Esophagus muscularis mucosa (tissue), 4 donors: ENCODE results near the gene MAP3K1. TPM values are rescaled to one million over a fixed set of nuclear protein-coding genes. Genes with fewer than 3 reads are reported as not detected.

Experiments
- DNase-seq: peaks from one replicate; pipeline ENCODE4 v3.0.0-alpha.2; 2017; ENCODE audit errors: extremely low spot score
- H3K27ac ChIP-seq, 4 donors: fragments of 200-600 bp; sonication (generic); replicated peaks in 1 of 4; 1 replicate in 3 of 4; 2 replicates in 1 of 4; pipeline ENCODE4 v1.5.1; 2016 to 2019; ENCODE audit warnings: mild to moderate bottlenecking in 1 of 4
- H3K27me3 ChIP-seq, 4 donors: fragments of 200-600 bp; sonication (generic); one replicate each; pipeline versions ENCODE4 v1.5.1 to v1.6.0; 2016 to 2019
- H3K36me3 ChIP-seq, 4 donors: fragments of 200-600 bp; sonication (generic); one replicate each; pipeline ENCODE4 v1.5.1; 2016 to 2019
- H3K4me1 ChIP-seq, 4 donors: fragments of 200-600 bp; sonication (generic); one replicate each; pipeline ENCODE4 v1.5.1; 2016 to 2019
- H3K4me3 ChIP-seq, 4 donors: fragments of 200-600 bp; sonication (generic); 1 replicate in 2 of 4; 2 replicates in 2 of 4; pipeline ENCODE4 v1.5.1; 2016 to 2019; ENCODE audit warnings: mild to moderate bottlenecking in 4 of 4, moderate library complexity in 1 of 4
- H3K9me3 ChIP-seq, 4 donors: fragments of 200-600 bp; sonication (generic); 1 replicate in 3 of 4; 2 replicates in 1 of 4; pipeline ENCODE4 v1.5.1; 2016 to 2019
- CTCF ChIP-seq, 3 experiments: fragments of 200-600 bp in 2 of 3; fragments of 450-650 bp in 1 of 3; sonication (generic) in 2 of 3; IDR thresholded peaks; one replicate each; pipeline ENCODE4 v1.5.1; 2017 to 2019; ENCODE audit warnings: antibody characterized with exemption in 3 of 3, mild to moderate bottlenecking in 2 of 3, moderate library complexity in 1 of 3
- EP300 ChIP-seq: sonication (generic); formaldehyde crosslinking; IDR thresholded peaks from one replicate; pipeline ENCODE4 v1.6.1; 2017; ENCODE audit warnings: antibody characterized with exemption
- POLR2A ChIP-seq: fragments of 450-650 bp; IDR thresholded peaks from one replicate; pipeline ENCODE4 v1.6.1; 2017; ENCODE audit warnings: antibody characterized with exemption, moderate library complexity, mild to moderate bottlenecking, low read depth
- POLR2AphosphoS5 ChIP-seq, 2 donors: sonication (generic); formaldehyde crosslinking; IDR thresholded peaks; one replicate each; pipeline ENCODE4 v1.6.1; 2017; ENCODE audit warnings: antibody characterized with exemption in 2 of 2
- WGBS: methylation state at CpG from one replicate; pipeline ENCODE4 v1.1.5; 2018; 5-methylcytosine and 5-hydroxymethylcytosine counted together
- intact Hi-C: fragments of 100-400 bp; cut with DNase I; formaldehyde crosslinking; loops from one replicate; pipeline ENCODE4 v1.15.1; 2023
- total RNA-seq, 4 donors: library from RNA; depleted of rRNA; stranded (reverse); fragments of >200 nt; gene quantifications; one replicate each; pipeline versions ENCODE4 v1.1.0 to v1.2.1, GENCODE V29; 2016

Gene MAP3K1
- total RNA-seq, 4 donors from 2014 or later = 7.2 to 12.3 (median 8.8) TPM

- WGBS = 31% methylated on average over 21 of the region's 31 CpGs
- DNase-seq = no peak
- peak overlapping the region; percentile 85 to 96 (median 92) for H3K27ac ChIP-seq
- H3K27me3 ChIP-seq = no peaks in the 10 kb centered on the region
- H3K4me3 ChIP-seq = peak overlapping the region; percentile 81 to 96 (median 94)
- no peaks in the 10 kb centered on the region for H3K36me3 ChIP-seq
- H3K4me1 ChIP-seq = peaks cover 13 to 33% (median 30%) of the 10 kb centered on the region in 4 donors
- no peaks in the 10 kb centered on the region for H3K9me3 ChIP-seq
- intact Hi-C loops = no loop called here
- TF ChIP-seq POLR2A (no peak), CTCF (IDR thresholded peaks at IDR 0.05) (peak in 1 of 3 experiments; percentile 1), POLR2AphosphoS5 (IDR thresholded peaks at IDR 0.05) (no peak), EP300 (no peak)
Measured at GRCh38 chr5:56814361-56814962, 887 bp upstream of the MAP3K1 start.

GRCh38 chr5:56815658-56816545 is 553 bp downstream of the MAP3K1 start:
- Histone ChIP-seq H3K27ac (peak overlapping the region; percentile 85 to 96 (median 92)), H3K4me1 (peaks cover 13 to 45% (median 36%) of the 10 kb centered on the region in 4 donors), H3K4me3 (peak overlapping the region; percentile 81 to 96 (median 94)), H3K36me3 (no peaks in the 10 kb centered on the region), H3K27me3 (no peaks in the 10 kb centered on the region), H3K9me3 (no peaks in the 10 kb centered on the region)
- TF ChIP-seq POLR2AphosphoS5 (IDR thresholded peaks at IDR 0.05) (no peak), POLR2A (no peak), CTCF (IDR thresholded peaks at IDR 0.05) (no peak), EP300 (no peak)
- under 1% methylated on average over 25 of the region's 116 CpGs for WGBS
- no peak for DNase-seq
- intact Hi-C loops = loop anchor here (5.0 kb wide), 1 partner anchor 334 kb away; no protein-coding TSS in a partner anchor

- Histone ChIP-seq H3K27ac (peak overlapping the region; percentile 85 to 96 (median 92)), H3K4me1 (peaks cover 13 to 45% (median 36%) of the 10 kb centered on the region in 4 donors), H3K36me3 (no peaks in the 10 kb centered on the region), H3K4me3 (peak overlapping the region; percentile 81 to 96 (median 94)), H3K9me3 (no peaks in the 10 kb centered on the region), H3K27me3 (no peaks in the 10 kb centered on the region)
- WGBS = 2% methylated on average over 40 of the region's 43 CpGs
- intact Hi-C loops = loop anchor here (5.0 kb wide), 1 partner anchor 334 kb away; no protein-coding TSS in a partner anchor
- TF ChIP-seq CTCF (IDR thresholded peaks at IDR 0.05) = no peak
- TF ChIP-seq POLR2A = no peak
- TF ChIP-seq POLR2AphosphoS5 (IDR thresholded peaks at IDR 0.05) = no peak
- no peak for TF ChIP-seq EP300
- no peak for DNase-seq
Measured at GRCh38 chr5:56816546-56817081, 1.3 kb downstream of the MAP3K1 start.

GRCh38 chr5:56817263-56818014 is 2.1 kb downstream of the MAP3K1 start:
- Histone ChIP-seq H3K36me3 (no peaks in the 10 kb centered on the region), H3K27me3 (no peaks in the 10 kb centered on the region), H3K4me1 (peaks cover 13 to 46% (median 36%) of the 10 kb centered on the region in 4 donors), H3K27ac (peak overlapping the region; percentile 85 to 96 (median 92)), H3K4me3 (peak overlapping the region; percentile 81 to 96 (median 94)), H3K9me3 (no peaks in the 10 kb centered on the region)
- WGBS = 47% methylated on average over 8 of the region's 8 CpGs
- no peak for DNase-seq
- intact Hi-C loops = loop anchor here (5.0 kb wide), 1 partner anchor 335 kb away; no protein-coding TSS in a partner anchor
- TF ChIP-seq POLR2A = no peak
- TF ChIP-seq EP300 = no peak
- TF ChIP-seq POLR2AphosphoS5 (IDR thresholded peaks at IDR 0.05) = no peak
- TF ChIP-seq CTCF (IDR thresholded peaks at IDR 0.05) = no peak
